OCI-M2 (cell line): Measurements from ENCODE around the gene LINC00237.

ENCODE experiments used
- DNase-seq: peaks from one replicate; lab custom pipeline; 2025; ENCODE audit not compliant: unreplicated experiment; lab: John Stamatoyannopoulos, UW

The LINC00237 gene

GRCh38 chr20:21106171-21107017 is at the start of gene LINC00237:
Gene LINC00237 (minus strand): TSS chr20:21106358.
- DNase-seq: no peak

- no peak for DNase-seq
These were observed 49.1 kb upstream of the LINC00237 start for GRCh38 chr20:21155268-21155667.

- no peak for DNase-seq
These were observed 48.5 kb upstream of the LINC00237 start for GRCh38 chr20:21154692-21155091.

DNA sequence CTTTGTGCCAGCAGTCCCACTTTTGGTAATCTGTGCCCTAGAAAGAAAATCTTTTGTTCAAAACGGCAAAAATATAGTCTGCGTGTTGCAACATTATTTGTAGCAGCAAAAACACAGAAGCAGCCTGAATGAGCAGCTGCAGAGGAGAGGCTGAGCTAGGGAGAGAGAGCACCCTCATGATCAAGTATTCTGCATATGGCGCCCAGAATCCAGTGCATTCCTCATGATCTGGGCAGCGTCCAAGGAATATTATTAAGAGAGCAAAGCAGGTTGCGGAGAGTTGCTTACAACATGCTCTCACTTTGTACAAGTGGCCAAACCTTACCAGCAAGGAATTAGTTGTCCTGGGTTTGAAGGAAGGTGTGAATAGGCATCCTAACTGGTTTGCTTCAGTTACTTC is 45.6 kb upstream of the LINC00237 start:
- no peak for DNase-seq

GRCh38 chr20:21149344-21149743 is 43.2 kb upstream of the LINC00237 start:
- DNase-seq: no peak

GRCh38 chr20:21147593-21147992 is 41.4 kb upstream of the LINC00237 start:
- no peak for DNase-seq

DNA sequence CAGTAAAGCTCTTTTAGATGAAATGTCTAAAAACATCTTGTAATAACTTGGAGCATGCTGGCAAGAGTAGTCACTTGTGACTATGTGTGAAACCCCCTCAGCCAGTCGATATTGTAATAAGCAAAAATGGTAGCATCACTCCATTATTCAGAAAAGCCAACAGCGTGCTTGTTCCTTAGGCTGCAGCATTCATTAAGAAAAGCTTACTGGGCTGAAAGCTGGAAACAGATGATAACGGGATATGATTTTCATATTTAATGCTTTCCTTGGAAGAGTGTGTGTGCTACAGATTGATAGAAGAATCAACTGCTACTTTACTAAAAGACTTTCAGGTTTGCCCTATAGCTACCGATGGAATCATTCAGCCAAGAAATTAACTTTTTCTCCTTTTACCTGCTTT is 40.1 kb upstream of the LINC00237 start:
- DNase-seq: peak; percentile 39

DNA sequence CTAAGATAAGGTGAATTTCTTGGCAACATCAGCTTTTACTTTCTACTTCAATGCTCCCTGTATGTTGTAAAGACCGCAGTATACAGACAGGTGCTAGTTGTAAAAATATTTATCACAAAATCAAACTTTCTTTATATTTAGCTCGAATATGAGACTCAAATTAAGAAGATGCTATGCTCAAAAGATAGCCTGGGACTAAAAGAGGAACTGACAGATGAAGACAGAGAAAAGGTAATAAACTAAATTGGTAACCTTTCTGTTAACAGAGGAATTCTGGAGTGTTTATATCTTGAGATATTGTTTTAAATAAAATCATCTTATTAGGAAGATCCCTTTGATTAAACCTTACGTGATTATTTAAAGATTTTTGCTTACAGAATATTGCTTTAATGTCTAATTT is 39.3 kb upstream of the LINC00237 start:
- DNase-seq: no peak

DNA sequence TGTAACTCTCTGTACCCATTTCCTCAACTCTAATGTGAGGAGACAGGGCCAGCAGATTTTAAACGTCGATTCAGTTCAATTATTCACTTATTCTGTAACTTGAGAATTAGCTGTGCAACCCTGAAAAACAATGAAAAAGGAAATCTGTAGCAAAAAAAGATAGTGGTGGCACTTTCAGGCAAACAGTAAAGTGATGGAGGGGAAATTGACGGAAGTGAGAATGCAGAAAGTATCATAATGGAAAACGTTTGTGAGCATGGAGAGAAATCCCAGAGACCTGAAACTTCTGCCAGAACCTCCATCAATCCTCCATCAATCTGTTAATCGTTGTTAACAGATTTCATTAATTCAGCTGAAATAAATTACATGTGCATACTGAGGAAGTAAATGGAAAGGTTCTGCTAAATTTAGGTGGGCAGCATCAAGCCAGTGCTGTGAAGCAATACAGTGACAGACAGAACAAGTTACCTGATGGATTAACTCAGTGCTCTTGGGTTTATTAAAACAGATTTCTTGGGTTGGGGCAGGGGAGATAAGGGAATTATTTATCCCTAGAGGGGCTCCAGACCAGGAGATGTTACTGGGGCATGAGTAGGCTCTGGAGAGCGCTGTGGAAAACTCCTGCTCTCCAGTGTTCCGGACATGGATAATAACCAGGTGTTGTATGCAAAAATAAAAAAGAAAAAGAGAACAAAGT is 37.2 kb upstream of the LINC00237 start:
- DNase-seq: no peak

GRCh38 chr20:21141825-21142224 is 35.7 kb upstream of the LINC00237 start:
- no peak for DNase-seq

DNA sequence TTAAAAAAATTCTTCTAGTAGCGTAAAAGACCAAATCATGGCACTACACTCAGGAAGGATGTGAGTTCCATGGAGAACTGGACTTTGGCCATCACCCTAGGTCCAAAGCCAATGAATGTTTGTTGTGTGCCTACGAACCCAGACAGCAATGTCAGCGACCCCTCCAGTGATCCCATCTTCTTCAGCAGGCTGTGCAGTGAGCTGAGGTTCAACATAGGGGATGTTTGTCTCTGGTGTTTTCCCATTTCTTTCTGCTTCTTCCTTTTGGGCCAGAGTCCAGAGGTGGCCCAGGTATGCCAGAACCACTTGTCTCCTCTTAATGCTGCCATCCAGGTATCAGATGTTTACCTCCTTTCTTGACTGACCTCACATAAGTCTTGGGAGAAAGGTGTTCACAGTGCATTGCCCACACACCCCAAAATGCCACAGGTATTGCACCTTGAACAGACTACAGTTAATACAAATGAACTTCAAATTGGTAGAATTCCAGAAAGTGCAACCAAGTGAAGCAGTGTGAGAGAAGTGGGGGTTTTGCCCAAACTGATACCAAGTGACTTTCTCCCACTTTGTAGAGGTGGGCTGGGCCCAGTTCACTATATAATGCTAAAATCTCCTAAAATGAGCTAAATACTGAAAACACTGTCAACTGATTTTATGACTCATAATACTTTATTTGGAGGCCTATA is 33.9 kb upstream of the LINC00237 start:
- no peak for DNase-seq

GRCh38 chr20:21137078-21137477 is 30.9 kb upstream of the LINC00237 start:
- DNase-seq: no peak

DNA sequence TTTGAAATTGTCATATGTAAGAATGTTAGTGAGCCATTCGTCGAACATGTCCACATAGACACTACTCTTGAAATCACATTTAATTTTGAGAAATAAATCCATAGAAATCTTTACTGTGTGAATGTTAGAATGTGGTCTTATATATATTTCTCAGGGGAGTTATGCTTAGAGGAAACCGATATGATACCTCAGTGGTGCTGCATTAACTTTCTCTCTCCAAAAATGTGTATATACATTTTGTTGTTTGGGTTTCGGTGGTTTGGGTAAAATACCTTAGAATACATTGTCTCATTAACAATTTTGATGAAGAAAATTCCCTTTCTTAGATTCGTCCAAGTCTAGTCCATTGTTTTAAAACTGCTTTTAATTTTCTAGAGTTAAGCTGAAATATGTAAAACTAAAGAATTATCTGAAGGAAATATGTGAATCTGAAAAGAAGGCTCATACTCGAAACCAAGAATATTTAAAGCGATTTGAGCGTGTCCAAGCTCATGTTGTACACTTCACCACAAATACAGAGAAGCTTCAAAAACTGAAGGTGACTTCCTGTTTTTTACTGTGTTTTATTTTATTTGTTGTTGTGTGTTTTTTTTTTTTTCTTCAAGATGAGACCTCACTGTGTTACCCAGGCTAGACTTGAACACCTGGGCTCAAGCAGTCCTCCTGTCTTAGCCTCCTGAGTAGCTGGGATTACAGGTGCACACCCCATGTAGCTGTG is 30.0 kb upstream of the LINC00237 start:
- no peak for DNase-seq

DNA sequence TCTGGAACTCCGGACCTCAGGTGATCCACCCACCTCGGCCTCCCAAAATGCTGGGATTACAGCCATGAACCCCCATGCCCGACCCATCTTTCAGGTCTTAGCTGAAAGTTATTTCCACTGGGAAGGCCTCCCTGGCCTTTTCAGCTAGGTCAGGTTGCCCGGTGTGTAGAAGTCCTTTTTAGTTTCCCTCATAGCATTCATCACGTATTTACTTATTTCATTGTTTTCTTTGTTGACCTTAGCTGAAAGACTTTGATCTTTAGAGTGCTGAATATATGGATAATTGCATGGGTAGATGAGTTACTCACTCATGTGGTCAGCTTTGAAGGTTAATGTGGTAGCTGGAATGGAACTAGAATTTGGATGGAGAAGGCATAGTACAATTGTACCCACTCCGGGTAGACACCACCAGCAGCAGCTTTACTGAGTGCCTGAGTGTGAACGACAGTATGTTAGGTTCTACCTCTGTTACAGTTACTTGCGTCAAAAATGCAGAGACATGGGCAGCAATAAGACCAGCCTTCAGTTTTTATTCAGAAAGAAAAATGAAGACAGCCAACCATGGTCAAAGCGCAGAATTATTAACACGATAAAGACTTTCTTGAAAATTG is 28.8 kb upstream of the LINC00237 start:
- no peak for DNase-seq

DNA sequence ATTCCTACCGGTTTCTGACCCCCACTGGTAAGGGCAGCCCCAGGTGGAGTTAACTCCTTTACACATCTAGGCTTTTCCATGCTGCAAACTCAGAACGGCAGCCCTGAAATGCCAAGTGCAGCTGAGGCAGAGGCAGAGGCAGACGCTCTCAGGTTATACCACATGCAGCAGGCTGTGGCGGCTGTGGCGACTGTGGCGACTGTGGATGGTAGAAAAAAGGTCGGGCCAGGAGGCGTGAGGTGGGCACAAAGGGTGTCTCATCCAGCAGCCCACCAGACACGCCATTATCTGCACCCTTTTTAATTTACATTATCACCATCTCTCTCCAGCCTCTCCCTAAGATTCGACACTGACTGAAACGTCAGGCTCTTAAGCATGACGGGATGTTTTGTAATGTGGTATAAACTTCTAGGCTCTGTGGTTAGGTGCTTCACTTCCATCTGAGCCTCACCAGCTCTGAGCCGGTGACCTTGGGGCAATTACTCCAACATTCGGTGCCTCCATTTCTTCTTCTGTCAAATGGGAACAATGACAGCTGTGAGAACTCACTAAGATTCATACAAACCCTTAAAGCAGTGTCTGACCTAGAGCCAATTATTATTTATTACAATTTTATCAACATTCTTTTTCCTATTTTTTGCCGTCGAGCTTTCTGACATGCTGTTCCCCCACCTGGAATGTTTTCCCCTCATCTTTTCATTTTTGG is 27.9 kb upstream of the LINC00237 start:
- DNase-seq: no peak

- no peak for DNase-seq
These were observed 27.2 kb upstream of the LINC00237 start for GRCh38 chr20:21133404-21133803.

- DNase-seq: no peak
These were observed 23.7 kb upstream of the LINC00237 start for GRCh38 chr20:21129861-21130260.

GRCh38 chr20:21127201-21127981 is 21.2 kb upstream of the LINC00237 start:
- no peak for DNase-seq

DNA sequence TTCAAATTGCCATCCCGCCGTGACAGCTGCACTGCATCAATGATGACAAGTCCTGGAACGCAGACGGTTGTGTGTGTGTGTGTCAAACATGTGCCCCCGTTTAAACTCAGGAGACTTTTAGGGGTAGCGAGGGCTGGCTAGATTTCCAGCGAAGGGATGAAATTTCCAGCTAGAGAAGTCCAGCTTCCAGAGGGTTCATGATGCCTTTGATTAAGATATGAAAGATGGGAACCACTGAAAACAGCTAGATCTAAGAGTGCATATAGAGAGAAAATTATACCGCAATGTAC is 20.4 kb upstream of the LINC00237 start:
- DNase-seq: no peak
